DMS 273 (cell line): ENCODE measurements around the gene FAM114A2.
"Not testable (repeated sequence)": the region's sequence is repeated elsewhere in the genome, so short reads cannot be mapped to it uniquely, and the experiment has no call there.

Experiments
- DNase-seq: peaks from one replicate; lab custom pipeline; 2025; ENCODE audit not compliant: unreplicated experiment; lab: John Stamatoyannopoulos, UW

FAM114A2 gene

DNA sequence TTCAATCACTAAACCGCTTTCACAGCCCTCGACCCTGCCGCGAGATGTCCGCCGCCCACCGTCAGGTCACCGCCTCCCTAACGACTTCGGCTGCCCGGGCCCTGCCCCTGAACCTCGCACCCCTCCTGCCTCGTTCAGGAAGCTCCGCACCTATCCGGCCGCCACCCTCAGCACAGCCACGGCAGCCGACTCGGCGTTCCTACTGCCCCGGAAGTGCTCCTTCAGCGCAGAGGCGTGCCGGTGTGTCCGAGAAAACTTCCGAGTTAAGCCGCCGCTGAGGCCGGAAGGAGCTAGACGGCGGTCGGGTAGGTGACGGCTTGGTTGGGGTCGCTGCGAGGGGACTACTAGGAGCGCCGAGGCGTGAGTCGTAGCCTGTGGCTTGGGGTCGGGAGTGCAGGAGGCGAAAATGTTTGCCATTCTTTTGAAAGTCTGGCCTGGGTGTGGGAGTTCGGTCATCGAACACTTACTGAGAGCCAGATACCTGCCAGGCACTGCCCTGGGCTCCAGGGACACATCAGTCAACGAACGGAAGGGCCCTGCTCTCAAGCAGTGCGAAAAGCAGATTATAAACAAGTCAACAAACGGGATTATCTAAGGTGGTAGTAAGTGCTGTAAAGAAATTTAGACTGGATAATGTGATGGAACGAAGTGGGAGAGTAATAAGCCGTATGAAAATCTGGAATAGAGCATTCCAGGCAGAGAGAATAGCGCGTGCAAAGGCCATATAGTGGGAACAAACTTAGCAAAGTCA is at the start of gene FAM114A2, which contains the start of gene MFAP3:
FAM114A2 (minus strand) TSS at position 204 of the 751 bp plus-strand sequence. CDS start 3,957 bp downstream, outside the sequence.
MFAP3 (plus strand) TSS at position 261 of the 751 bp plus-strand sequence. CDS start 10,756 bp downstream, outside the sequence.
- peak; percentile 95 for DNase-seq

DNA sequence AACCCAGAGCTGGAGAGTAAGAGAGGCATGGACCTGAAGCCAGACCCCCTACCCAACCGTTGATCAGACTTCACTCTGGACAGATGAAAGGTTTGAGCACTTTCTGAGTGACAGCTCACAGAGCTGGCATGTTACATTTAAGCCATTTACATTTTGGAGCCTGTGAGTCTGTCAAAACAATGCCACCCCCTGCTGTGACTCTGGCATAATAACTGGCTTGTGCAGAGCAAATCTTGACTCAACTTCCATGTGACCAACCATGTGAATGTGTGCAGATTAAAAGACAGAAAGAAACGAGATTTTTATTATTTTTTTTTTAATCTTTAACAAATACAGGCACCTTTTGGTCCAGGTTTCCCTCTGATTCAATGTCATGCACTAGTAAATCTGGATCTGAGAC is 48.5 kb upstream of the FAM114A2 start:
- peak; percentile 77 for DNase-seq

DNA sequence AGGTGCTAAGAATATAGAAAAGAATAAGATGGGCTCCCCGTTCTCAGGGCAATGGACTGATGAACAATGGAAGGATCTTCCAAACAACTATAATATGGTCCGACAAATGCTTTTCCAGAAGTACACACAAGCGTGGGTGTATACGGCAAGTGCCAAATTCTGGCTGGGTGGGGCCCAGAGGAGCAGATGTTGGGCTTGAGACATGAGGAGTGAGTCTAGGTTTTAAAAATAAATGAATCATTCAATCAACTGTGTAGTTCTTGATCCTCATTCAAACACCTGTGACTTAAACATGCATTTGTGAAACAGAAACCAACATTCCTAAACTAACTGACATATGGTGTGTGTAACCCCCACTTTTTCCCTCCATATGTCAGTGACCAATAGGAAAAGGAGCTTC is 47.9 kb upstream of the FAM114A2 start:
- peak; percentile 84 for DNase-seq

DNA sequence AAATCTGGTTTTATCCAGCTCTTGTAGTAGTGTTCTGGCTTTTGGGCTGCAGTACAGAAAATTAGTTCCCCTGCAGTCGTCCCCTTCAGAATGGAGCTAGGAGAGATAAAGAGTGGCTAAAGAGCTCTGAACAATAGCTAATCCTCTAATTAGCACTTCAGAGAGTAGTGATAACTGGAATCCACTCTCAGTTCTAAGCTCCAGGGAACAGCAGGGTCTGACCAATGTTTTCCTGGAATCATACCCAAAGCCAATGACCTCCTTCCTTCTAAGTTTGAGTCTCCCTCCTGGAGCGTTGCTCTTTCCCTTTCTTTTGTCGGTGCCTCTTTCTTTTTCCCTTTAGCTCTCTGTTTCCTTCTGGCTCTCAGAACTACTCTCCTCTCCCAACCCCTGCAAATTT is 47.4 kb upstream of the FAM114A2 start:
- no peak for DNase-seq

DNA sequence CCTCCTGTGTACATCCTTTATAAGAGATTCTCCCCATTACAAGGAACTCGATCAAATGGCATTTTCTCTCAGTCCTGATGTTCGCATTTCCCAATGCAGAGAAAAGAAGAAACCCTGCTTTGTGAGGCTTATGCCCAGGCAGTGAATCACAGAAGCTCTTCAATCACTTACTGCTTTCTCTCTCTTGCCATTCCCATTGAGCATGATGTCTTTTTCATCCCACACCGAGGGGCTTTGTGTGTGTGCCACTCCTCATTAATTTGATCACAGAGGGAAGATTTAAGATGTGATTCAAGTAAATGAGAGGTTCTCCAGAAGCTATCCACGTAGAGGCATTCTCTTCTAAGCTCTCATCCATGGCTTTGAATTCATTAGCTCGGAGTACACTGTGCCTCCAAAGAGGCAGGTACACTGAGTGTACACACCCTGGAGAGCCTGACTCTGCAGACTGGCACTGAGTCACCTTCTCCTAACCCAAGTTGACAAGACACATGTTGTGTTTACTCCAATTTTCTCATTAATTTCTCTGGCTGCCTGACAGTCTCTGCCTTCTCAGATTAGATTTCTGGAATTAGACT is 45.4 kb upstream of the FAM114A2 start:
- DNase-seq, result no peak

DNA sequence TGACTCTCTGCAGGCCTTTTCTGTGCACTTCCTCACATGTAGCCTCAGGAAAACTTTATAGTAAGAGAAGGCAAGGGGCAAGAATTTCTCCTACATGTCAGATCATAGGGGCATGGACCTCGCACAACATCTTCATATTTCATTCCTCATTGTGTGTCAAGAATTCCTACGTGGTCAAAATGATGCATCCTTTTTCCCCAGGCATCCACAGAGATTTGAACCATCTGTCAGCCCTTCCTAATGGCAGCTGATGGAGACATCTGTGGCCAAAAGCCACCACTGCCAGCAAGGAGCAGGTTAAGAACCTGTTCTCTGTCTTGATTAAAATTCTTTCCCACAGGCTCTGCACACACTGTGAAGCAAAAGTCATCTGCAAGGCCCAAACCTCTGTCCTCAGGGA is 42.5 kb upstream of the FAM114A2 start:
- DNase-seq, result peak; percentile 59

DNA sequence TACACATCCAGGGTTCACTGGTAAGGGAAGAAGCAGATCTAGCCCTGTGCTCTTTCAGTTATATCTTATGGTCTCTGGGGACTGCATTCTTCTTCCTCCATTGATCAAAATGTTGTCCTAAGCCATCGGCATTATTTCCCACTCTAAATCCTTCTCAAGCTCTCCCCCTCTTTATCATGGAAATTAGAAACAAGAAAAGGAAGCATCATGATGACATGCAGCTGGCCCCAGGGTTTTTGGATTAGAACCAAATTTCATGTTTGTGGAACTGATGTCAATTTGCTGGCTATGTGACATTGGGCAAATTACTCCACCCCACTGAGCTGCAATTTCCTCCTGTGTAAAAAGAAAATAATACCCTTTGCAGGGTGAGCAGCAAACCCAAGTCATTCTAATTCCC is 39.6 kb upstream of the FAM114A2 start:
- no peak for DNase-seq

DNA sequence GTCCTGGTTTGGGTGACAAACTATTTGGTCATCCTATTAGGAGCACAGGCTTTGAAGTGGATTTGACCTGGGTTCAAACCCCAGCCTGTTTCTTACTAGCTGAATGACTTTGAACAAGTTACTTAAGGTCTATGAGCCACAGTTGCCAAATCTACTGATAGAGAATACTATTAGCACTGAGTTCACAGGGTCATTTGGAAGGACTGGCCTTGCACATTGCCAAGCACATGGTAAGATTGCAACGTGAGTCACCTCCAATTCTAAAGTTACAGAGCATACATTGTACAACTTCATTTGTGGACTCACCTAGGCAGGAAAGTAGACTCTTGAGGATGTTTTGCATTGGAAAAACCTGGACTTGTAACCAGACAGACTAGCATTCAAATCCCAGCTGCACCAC is 39.0 kb upstream of the FAM114A2 start:
- DNase-seq, result no peak

DNA sequence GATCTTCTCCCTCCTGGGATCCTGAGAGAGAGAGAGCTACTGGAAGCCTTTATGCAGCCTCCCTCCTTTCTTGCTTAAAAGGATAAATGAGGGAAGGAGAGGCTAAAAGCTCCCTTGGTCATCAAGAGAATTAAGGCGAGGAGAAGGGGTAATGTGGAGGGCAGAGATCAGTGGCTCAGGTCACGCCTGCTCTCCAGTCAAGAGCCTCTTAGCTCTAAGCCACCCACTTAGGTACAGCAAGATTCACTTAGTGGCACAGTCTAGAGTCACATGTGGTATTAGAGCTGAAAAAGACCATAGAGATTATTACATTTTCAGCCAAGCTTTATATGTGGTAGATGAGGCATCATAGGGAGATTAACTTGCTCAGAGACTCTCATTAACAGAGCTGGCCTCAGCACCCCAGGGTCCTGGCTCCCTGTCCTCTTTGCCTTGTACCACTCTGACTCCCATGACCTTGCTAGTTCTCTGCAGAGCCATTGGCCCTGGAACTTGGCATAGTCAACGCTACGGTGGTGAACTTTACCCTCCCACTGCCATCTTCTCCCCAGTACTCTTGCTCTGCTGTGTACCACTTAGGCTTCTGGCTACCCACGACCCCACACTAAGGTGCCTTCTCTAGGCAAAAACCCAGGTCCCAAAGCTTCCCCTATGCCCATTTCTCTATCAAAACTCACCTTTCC is 37.7 kb upstream of the FAM114A2 start:
- DNase-seq, result no peak

DNA sequence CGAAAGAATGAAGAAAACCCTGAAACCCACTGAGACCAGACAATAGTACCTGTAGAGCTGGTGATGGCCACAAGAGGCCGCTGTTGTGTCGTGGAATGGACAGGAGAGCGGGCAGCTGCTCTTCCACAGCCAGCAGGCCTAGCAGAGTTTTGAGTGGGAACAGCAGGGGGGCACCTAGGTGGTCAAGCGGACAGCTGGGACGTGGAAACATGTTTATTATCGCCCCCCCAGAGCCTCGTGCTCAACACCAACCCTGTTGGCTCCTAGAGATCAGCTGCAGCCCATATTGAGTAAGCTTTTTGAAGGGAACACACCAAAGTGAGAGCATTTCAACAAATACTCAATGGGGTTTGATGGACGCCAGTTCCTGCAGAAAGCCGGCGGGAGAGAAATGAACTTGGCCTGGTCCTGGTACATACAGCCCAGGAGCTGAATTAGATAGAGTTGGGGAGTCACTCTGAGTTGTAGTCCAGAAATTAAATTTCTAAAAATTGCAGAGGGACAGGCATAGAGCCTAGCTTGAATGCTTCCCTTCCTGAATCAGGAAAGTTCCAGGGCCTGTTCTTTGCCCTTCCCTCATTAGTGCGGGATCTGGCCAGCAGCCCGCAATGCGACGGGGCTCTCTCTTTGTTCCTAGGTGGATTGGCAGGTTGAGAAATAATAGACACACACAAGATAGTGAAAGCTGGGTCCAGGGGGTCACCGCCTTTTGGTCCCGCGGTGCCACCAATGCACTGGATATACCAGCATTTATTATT is 33.9 kb upstream of the FAM114A2 start:
- peak; percentile 86 for DNase-seq

DNA sequence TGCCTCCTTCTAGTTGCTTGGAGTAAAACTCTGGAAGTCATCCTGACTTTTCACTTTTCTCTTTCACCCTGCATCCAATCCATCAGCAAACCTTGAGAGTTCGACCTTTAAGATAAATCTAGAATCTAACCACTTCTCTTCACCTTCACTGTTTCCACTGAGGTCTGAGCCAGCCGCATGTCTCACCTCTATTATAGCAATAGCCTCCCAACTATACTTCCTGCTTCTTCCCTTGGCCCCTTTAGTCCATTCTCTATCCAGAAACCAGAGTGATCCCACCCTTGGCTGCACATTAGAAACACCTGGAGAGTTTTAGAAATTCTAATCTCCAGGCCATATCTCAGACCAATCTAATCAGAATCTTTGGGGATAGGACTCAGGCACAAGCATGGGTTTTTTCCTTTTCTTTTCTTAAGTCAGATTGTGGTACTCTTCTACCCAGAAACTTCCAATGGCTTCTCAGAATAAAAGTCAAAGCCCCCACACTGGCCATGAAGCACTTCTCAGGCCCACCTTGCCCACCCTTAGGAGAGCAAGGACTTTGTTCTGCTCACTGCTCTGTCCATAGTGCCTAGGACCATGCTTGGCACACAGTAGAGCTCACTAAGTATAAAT is 33.2 kb upstream of the FAM114A2 start:
- no peak for DNase-seq

DNA sequence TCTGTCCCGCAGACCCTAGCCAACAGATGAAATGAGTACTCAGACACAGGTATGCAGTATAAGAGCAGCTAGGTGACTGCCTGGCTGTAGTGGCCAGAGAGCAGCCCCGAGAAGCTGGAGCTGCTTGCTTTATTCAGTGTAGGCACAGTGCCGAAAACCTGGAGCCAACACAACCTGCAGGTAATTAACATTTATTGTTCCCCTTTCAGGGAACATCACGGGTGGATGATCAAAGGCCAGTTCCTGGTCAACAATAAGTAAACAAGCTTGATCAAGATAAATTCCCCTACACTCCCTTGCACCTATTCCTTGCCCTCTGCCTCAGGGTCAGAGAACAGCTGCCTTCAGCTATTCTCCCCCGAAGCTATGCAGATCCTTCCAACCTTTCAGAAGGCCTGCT is 31.1 kb upstream of the FAM114A2 start:
- DNase-seq, result not testable (repeated sequence)

DNA sequence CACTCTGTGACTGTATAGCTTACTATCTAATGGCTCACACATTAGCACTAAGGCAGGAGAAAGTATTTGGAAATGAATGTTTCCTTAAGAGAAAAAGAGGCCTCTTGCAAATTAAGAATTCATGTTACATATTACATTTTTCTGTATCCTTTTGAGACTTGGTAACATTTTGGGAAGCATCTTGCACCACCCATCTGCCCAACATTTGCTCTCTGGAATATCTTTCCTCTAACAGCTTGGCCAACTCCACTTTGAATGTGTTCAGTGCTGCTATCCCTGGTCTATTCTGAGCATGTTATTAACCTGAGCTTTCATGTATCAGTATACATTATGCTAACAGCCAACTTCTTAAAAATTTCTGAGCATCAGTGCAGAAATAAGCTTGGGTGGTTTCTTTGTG is 27.3 kb upstream of the FAM114A2 start:
- no peak for DNase-seq

DNA sequence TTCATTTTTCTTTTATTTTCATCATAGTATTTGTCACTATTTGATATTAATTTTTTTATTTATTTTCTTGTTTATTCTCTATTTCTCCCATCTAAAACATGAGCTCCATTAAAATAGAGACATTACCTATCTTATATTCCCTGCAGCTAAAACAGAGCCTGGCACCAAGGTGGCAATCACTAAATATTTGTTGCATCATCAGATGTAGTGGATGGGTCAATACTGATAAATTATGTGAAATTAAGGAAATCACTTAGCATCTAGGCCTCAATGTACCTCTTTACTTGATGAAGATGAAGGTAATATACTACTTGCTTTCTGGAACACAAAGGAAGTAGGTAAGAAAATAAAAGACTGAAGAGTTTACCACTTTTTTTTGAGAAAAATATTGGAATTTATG is 24.7 kb upstream of the FAM114A2 start:
- DNase-seq, result no peak

DNA sequence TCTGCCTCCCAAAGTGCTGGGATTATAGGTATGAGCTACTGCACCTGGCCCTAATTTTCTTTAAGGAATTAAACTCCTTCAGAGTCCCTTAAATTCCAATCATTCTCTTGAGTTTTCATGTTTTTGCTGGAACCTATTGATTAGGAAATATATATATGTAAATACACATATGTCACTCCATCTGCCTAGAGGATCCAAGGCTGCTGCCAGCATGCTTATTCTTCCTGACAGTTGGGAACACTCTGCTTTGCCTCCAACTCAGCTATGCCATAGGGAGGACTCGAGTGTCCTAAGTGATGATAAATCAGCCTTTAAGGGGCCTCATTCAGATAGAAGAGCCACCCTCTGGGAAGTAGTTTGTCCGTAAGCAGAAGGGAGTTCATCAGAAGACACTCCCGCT is 21.9 kb upstream of the FAM114A2 start:
- peak; percentile 47 for DNase-seq

DNA sequence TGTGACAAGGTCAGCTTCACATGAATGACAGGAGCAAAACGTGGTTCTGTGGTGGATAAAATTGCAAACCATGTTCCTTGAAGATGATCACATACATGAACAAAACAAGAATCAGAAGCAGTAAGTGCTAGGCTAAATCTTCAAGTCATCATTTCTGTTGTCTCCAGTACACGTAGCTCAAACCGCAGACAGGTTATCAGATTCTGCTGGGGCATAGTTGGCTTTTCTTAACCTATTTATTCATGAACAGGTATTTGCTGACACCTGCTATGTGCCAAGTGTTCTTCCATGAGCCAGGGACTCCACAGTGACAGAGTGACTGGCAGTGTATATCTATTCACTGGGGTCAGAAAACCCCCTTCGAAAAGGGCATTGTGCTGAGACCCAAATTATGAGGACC is 20.9 kb upstream of the FAM114A2 start:
- DNase-seq, result no peak

DNA sequence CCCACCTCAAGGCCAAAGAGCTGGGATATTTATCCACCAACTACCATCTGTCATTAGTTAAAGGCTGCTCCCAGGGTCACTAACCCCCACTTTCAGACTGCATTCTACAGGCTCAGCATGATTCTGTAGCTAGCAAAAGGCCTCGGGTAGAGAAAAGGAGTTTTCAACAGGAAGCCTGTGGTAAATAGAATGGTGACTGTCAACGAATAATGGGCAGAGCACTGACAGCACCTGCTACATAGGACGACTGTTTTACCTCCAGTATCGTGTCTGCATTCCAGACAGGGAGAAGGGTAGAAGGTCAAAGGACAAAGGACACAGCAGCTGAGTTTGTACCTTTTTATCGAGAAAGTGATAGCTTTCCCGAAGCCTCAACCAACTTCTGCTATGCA is 20.3 kb upstream of the FAM114A2 start:
- DNase-seq, result no peak

DNA sequence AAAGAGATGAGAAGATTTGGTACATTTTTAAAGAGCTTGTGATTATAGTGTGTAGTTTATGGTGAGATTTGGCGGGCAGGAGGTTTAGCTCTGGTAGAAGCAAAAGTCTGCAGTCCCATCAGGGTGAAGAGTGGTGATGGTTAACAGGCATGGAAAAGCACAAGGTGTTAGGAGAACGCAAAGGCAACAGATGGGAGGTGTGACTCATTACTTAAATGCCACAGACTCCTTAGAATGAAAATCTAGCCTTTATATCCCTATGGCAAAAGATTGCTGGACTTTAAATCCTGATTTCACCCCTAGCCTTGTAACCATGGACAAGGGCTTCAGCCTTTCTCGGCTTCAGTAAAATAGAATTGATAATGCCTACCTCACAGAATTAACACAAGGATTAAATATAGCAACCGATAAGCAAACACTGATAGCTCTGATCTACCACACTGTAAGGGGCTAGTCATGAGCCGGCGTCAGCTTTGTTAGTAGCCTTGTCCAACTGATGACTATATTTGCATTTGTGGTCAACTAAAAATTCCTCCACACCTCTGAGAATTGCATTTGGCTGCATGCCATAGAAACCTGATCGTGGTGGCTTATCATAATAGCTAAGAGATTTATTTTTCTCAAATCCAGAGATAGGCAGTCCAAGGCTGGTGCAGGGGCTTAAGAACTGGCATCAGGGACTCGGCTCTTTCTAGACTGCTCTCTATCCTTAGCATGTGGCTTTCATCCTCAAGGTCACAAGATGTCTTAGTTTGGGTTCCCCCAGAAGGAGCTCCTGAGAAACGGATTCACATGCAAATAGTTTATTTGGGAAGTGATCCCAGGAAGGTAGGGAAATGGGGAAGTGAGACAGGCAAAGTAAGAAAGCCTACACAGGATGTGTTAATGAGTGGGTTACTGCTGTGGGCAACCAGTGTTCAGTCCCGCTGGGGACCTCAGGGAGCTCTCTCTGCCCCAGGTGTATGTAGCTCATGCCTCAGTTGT is 19.6 kb upstream of the FAM114A2 start:
- peak; percentile 75 for DNase-seq

DNA sequence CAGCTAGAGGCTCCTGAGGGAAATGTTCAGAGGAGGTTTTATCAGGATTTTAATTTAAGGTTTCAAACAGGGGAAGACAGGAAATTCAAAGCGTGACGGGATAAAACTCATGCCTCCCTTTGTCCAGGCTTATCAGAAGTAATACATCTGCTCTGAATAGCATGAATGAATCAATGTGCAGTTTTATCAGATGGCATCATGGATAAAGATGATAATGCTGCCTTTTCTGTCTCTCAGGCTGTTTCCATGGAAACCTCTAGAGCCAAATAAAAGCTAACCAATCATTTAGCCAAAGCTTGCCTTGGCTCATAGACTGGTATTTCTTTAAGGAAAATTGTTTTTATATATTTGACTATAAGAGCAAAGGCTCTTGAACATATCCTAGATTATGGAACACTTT is 16.5 kb upstream of the FAM114A2 start:
- DNase-seq, result no peak

DNA sequence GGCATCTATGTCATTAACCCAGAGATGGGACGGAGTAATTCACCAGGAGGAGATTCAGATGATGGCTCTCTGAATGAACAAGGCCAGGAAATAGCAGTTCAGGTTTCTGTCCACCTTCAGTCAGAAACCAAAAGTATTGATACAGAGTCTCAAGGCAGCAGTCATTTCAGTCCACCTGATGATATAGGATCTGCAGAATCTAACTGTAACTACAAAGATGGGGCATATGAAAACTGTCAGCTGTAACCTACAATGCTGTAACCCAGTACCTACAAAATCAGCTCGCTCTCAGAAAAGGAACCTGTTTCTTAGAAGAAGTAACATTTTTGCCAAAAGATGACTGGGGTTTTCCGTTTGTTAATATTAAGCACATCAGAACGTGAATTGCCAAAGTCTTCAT is 14.8 kb upstream of the FAM114A2 start:
- no peak for DNase-seq
